Hematopoietic multipotent progenitor cell treated with erythropoietin and hydrocortisone succinate and interleukin-3 and kit ligand, for 6 days (in vitro differentiated cells): Measurements from ENCODE around the gene KRT20.

Experiments
- DNase-seq: peaks from one replicate; pipeline ENCODE4 v3.0.0-alpha.2; 2015

Gene KRT20

DNA sequence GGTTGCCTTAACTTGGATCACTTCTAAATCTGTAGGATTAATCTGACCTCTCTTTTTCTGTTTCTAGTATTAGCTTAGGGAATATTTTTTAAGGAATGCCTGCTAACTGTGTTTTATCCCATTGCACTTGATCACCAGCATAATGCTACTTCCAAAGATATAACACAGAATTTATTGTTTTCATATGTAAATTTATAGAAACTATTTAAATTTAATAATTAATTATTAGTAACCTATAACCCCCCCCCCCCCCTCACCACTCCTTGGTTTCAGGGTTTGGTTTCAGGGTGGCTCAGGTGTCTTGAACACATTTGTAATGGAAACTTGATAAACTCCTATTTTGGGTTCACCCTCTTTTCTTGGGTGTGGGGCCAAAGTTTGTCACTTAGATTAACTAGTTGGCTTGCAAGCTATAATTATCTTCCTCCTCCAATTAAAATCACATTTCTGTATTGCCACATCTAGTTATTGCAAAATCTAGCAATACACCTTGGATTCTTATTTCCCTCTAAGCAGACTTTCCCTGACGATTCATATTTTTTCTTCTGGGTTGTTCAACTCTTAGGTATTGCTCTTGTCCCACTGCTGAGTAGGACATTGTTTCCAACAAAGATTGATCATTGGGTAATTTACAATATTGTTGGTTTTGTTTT, 36.3 kb downstream of the KRT20 start:
- no peak for DNase-seq

DNA sequence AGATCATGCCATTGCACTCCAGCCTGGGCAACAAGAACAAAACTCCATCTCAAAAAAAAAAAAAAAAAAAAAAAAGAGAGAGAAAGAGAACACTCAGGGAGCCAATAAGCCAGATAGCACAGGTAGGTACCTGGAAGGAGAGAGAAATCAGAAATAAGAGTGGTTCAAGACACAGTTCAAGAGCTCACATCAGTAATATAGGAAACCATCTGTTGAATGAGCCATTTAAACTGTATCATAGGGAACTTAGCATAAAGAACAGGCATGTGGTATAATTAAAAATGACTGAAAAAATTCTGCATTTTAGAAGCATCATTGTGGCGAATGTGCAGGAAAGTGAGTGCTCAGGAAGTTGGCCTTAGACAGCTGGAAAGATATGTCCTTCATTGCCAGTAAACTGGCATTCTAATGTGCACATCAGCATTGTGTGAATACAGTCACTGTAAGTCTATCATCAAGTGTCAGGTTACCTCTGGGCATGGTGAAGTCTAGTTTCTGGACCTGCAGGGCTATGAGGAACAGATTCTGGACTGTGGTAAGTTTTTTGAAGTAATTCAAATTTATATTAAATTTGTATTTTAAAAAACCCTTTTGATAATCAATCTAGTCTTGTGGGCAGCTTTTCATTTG, 38.4 kb downstream of the KRT20 start:
- DNase-seq: no peak

DNA sequence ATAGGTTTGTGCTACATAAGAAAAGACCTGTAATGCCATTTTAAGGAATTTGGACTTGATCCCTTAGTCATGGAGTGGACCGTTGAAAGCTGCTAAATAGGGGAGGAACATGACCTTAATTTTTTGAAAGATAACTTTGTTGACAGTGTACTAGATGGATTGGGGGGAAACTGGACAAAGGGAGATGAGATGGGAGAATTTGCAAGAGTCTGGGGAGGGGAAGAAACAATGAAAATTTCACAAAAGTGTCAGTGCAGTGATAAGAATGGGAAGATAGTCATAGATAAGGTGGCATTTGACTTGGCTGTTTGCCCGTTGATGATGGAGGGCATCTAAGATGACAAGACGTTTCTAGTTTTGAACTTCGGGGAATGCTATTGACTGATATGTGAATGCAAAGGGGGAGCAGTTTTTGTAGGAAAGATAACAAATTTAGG, 40.4 kb downstream of the KRT20 start:
- no peak for DNase-seq

DNA sequence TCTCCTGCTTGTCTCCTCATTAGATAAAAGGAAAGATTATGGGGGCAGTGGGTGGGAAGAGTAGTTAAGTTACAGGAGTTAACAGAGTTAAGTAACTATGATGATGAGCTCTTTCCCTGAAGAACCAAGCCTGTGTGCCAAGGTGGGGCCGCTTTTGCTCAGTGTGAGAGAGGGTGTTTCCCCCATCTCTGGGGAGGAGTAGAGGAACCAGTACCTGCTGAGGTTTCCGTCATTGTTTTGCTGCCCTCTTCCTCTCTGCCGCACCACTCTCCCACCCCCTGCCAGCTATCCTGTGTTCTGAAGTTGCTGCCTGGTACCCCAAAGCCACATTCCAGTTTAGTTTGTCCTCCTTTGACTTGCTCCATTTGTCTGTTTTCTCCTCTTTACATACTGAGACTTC, 41.8 kb downstream of the KRT20 start:
- DNase-seq: no peak

DNA sequence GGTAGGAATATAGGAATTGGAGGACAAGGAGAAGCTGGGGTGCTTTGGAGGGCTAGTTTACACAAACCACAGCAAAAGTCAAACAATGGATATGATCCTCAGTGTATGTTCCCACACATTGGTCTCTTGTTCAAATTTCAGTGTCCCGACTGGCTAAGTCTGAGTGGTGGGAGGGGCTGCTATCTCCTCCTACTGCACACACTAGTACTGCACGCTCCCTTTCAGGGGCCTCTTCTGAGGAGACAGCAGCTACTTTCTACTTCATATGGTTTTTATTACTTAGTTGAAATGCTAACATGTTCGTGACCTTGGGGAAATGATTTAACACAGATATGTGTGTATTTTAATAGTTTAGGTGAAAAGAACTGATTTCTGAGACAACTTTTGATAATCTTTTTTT, 43.8 kb downstream of the KRT20 start:
- DNase-seq: no peak

DNA sequence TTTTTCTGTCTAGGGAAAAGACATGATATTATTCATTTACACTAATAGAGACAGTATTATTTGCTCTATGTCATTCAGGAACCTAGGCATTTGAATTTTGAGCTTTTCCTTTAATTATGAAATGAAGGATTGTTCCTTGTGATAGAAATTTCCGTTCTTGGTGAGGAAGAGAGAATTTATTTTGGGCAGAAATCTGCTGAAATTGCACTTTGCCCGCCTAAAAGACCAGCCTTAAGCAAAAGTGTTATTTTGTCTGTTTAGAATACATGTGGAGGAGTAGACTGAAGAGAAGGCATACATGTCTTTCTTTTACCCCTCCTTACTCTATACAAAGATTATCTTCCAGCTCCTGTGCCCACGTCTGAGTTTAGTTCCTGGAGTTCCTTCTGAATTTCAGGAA, 45.8 kb downstream of the KRT20 start:
- DNase-seq: no peak

DNA sequence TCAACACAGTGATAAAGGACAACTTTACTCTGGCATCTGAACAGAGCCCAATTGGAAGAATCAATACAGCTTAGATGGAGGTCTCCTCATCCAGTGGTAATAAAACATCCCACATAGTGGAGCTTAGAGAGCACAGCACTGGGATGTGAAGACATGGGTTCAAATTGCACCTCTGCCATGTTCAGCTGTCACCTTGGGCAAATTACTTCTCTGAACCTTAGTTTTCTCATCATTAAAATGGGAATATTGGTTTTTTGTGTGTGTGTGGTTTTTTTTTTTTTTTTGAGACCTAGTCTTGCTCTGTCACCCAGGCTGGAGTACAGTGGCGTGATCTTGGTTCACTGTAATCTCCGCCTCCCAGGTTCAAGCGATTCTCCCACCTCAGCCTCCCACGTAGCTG, 49.0 kb downstream of the KRT20 start:
- no peak for DNase-seq

DNA sequence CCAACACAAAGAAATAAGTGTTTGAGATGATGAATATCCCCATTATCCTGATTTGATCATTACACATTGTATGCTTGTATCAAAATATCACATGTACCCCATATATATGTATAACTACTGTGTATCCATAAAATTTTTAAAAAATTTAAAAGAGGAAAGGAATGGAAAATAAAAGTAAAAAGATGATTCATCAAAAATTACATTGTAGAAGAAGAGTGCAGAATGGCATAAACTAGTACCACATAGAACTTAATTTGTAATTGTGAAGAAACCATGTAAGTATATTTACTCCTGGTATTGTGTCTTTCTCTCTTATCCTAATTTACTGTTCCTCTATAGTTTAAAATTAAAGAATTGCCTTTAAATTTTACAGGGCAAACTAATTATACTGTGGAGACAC, 51.2 kb downstream of the KRT20 start:
- no peak for DNase-seq

DNA sequence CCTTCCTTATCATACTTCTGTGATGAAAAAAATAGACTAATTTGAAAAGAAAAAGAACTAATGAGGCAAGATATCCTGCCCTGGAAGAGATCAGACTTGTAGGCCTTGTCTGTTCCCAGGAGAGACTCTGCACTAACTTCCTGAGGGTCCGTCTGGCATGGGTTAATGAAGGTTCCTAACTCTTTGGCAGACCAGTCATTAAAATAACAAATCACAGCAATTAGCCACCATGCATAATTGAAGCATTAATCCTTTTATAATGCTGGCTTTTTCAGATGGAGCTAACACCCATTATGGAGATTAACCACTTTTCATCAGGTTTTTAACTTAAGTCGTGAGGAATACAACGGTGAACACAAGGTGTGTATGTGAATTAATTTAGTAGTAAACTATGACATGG, 52.2 kb downstream of the KRT20 start:
- DNase-seq: no peak

DNA sequence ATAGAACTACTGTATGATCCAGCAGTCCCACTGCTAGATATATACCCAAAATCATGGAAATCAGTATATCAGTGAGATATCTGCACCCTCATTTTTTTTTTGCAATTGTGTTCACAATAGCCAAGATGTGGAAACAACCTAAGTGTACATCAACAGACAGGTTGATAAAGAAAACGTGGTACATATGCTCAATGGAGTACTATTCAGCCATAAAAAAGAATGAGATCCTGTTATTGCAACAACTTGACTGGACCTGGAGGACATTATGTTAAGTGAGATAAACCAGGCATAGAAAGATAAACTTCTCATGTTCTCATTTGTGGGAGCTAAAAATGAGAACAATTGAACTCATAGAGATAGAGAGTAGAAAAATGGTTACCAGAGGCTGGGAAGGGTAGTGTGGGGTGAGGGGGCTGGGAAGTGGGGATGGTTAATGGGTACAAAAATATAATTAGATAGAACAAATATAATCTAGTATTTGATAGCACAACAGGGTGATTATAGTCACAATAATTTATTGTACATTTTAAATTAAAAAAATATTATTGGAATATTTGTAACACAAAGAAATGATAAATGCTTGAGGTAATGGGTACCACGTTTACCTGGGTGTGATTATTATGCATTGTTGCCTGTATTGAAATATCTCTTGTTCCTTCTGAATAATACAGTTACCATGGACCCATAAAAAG, 54.8 kb downstream of the KRT20 start:
- DNase-seq: no peak

DNA sequence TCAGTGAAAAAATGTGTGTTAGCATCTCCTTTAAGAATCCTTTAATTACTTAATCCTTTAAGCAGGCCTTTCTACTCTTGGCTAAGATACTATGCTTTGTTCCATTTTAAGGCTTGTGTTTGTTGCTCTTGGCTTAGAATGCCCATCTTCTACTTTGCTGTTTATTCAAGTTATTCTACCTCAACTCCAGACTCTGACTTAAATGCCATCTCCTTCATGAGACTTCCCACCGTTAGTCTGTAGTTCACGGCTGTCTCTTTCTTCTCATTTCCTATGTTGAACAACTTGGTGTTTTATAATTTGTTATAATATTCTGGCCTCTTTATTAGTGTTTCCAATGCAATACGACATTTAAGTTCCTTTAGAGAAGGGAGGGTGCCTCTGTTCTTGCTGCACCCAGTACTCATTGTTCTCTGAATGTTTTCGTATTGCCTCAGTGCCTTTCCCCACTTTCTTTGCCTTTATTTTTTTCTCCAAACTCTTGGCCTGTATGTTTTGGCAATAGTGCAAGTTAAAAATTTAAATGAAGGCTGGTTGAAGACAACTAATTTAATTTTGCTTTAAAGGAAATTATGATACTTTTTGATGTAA, 56.5 kb downstream of the KRT20 start:
- DNase-seq: no peak

DNA sequence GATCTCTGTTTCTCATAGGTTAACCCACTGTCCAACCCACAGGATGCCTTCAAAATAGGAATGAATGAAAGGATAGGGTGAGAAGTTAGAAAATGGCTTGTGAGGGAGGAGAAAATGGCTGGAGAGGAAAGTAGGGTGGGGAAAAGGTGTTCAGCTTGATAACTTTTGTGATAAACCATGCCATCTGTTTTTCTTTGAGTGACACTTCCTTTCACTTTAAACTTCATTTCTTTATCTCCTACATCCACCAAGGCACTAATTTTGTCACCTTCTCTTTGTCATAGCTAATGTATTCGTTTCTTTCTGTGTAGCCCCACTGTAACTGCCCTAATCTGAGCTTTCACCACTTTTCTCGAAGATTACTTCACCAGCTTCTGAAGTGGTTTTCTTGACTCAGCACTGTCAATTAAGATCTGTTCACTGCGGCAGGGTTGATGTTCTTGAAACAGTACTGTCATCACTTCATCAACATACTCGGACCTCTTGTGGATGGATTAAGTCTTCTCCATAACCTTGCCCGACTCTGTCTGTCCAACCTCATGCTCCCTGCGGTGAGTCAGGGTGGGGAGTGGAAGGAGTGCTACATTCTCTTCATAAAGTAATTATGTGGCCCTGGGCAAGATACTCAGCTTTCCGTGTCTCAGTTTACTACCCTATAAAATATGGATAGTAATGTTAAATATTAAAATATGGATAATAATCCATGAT, 57.1 kb downstream of the KRT20 start:
- DNase-seq: peak; percentile 60
